Activated CD4-positive, alpha-beta T cell treated with anti-CD3 and anti-CD28 coated beads, Interleukin-2, amount 50 U/mL, for 48 hours (primary cell): ENCODE measurements around the gene TRABD.
"Not testable (repeated sequence)": the region's sequence is repeated elsewhere in the genome, so short reads cannot be mapped to it uniquely, and the experiment has no call there.

Experiments
- DNase-seq, 2 experiments: peaks; one replicate each; pipeline ENCODE4 v3.0.0-alpha.2; 2020

The TRABD gene, protein sequence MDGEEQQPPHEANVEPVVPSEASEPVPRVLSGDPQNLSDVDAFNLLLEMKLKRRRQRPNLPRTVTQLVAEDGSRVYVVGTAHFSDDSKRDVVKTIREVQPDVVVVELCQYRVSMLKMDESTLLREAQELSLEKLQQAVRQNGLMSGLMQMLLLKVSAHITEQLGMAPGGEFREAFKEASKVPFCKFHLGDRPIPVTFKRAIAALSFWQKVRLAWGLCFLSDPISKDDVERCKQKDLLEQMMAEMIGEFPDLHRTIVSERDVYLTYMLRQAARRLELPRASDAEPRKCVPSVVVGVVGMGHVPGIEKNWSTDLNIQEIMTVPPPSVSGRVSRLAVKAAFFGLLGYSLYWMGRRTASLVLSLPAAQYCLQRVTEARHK

DNA sequence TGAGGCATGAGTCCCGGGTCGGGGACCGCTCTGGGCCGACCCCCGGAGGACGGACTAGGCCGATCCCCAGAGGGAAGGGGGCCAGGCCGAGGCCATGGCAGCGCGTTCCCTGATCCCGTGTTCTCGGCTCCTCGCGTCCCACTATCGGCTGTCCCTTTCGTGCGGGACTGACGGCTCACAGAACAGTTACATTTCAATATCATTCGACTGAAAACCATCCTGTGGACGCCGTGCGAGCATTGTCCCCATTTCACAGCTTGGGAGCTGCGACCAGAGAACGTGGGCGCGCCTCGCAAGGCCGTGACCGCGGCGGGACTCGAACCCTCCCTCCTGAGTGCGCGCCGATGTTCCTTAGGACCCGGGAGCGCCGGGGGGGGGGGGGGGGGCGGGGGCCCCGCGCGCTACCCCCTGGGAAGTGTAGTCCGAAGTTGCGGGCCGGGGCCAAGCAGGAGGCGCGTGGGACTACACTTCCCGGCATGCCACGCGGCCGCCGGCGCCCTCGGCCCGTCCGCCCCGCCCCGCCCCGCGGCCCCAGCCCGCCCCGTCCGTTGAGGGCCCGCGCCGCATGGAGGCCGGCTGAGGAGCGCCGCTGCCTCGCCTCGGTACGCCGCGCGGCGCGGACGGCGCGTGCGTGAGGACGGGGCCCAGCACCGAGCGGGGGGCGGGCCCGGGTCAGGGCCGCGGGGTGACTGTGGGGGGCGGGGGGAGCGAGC lies at the start of gene TRABD:
Gene TRABD, plus strand, starts transcription at position 539 of the 713 bp plus-strand sequence. CDS start 7,148 bp downstream, outside the sequence.
- peak; percentile 85 to 86 for DNase-seq

DNA sequence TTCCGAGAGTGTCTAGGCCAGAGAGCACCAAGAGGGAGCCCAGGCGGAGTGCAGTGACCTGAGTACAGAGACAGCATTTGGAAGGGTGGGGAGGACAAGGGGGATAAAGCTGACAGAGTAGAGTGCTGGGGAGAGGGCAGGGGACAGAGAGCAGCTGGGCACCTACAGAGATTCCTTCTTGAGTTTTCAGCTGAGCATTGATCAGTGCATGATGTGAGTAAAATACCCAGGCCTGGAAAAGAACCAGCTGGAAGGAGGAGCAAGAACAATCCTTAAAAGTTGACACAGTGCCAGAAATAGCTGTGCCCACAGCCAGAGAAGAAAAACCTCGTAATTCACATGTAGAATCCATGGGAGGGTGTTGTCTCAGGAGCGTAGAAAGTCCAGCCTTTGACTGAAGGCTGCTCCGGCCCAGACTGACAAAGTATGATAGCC lies 49.1 kb upstream of the TRABD start:
- no peak for DNase-seq

DNA sequence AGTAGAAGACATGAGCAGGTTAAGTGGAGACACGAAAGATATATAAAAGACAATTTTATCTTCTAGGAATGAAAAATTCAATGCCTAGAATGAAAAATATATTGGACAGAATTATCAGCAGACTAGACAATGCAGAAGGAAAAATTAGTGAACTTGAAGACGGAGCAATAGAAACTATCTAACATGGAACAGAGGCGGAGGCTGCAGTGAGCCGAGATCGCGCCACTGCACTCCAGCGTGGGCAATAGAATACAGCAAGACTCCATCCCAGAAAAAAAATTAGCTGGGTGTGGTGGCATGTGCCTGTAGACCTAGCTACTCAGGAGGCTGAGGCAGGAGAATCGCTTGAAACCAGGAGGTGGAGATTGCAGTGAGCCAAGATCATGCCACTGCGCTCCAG lies 48.4 kb upstream of the TRABD start:
- DNase-seq, result not testable (repeated sequence)

DNA sequence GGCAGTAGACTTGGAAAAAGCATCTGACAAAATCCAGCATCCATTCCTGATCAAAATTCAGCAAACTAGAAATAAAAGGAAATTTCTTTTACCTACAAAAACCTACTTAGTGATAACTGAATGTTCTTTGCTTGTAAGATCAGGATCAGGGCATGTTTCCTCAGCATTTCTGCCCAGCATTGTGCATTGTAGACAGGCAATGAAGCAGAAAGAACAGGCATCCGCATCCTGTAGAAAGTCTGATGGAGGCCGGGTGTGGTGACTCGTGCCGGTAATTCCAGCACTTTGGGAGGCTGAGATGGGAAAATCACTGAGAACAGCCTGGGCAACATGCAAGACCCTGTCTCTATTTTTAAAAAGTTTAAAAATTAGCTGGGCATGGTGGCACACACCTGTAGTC lies 47.7 kb upstream of the TRABD start:
- DNase-seq, result no peak

DNA sequence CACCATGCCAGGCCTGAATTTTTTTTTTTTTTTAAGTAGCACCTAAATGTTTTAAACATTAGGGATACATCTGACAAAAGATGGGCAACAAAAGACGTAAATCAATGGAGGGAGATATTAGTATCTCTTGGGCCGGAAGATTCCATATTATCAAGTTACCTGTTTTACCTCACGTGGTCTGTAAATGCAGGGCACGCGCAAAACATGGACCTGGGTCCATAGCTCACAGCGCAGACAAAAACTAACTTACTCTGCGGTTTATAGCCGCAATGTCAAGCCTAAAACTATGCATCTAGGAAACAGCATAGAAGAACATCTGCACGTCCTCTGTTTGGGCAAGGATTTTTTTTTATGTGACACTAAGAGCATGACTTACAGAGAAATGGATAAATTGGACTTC lies 46.7 kb upstream of the TRABD start:
- DNase-seq, result no peak

DNA sequence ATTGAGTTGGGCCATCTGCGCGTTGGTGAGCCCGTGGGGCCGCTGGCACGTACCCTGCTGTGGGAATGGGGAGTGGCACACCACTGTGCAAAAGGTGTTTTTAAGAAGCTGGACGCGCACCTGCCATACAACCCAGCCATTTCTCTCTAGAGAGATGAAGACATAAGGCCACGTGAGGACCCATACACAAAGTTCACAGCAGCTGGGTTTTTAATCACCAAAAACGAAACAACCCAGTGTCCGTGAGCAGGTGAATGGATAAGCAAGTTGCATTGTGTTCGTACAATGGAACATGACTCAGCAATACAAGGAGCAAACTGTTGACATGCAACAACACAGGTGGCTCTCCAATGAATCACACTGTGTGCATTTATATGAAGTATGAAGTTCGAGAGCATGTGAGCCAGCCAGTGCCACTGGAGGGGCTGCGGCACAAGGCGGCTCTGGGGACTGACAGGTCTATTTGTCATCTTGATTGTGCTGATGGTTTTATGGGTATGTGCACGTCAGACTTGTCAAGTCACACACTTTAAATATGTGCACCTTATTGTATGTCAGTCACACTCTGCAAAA lies 45.8 kb upstream of the TRABD start:
- no peak for DNase-seq

DNA sequence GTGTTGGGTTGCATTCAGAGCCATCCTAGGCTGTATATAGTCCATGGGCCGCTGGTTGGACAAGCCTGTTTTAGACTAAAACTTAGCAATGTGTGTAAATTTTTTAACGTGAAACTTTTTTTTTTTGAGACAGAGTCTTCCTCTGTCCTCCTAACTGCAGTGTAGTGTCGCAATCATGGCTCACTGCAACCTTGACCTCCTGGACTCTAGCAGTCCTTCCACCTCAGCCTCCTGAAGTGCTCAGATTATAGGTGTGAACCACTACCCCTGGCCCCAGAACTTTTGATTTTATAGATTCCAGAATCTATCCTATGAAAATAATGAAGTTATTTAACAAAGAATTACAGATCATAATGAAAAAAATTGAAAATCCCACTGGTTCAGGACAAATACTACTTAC lies 45.1 kb upstream of the TRABD start:
- no peak for DNase-seq

DNA sequence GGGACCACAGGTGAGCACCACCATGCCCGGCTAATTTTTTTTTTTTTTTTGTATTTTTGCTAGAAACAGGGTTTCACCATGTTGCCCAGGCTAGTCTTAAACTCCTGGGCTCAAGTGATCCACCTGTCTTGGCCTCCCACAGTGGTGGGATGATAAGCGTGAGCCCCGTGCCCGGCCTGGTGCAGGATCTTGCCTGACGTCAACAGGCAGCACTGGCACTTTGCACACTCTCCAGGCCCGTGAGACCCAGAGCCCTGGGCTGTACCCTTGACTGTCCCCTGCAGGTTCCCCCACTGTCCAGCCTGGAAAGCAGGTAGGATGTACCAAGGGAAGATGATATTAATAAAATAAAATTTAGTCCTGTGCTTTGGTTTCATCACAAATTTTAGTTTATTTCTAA lies 44.3 kb upstream of the TRABD start:
- no peak for DNase-seq

DNA sequence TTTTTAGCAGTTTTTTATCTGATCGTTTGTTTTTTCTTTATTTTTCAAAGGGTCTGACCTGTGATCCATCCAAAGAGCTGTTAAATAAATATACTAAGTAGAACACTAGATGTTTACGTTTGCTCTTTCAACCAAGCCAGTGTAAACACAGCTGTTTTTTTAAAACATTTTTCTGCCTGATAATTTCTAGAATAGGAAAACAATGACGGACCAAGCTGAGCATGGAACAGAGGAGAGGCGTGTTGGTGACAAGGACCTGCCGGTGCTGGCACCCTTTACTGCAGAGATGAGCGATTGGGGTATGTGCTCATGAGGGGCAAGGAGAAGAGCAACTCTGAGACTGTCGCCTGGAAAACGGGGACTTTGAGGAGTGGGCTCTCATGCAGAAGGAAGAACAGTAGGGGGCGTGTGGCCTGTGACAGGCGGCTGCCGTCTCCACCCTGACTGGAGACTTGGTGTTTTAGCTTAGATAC lies 43.8 kb upstream of the TRABD start:
- no peak for DNase-seq

DNA sequence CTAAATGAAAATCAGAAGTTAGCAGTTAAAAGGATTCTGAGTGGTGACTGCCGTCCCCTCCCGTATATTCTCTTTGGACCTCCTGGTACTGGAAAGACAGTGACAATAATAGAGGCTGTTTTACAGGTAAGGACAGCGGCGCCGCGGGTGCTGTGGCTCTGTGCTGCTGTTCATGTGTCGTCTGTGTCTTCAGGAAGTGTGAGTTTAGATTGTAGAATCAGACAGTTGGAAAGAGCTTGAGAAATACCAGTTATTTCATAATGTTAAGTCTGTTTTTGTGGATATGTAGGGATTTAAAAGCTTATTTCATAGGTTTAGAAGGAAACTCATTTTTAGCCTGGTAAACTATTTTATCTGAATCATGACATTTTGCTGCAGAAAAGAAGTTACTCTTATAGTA lies 42.6 kb upstream of the TRABD start:
- no peak for DNase-seq

DNA sequence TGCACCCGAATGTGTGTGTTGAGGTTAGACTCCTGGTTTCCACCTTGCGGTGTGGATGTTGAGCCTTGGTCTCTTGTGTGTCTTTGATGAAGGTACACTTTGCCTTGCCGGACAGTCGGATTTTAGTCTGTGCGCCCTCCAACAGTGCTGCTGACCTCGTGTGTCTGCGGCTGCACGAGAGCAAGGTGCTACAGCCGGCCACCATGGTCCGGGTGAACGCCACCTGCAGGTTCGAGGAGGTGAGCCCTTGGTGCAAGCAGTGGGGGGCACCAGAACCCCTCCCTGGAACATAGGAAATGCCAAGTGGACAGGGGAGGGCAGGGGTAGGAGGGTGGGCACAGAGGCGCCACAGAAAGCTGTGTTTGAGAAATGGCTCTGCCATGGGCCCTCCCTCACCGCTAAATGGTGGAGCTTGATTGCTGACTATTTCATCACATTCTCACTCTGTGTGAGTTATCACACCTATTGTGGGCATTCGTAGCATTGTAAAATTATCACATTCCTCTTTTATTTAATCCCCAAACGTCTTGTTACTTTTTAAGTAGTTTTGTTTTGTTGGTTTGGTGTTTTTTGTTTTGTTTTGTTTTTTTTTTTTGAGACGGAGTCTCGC lies 41.6 kb upstream of the TRABD start:
- DNase-seq, result no peak

DNA sequence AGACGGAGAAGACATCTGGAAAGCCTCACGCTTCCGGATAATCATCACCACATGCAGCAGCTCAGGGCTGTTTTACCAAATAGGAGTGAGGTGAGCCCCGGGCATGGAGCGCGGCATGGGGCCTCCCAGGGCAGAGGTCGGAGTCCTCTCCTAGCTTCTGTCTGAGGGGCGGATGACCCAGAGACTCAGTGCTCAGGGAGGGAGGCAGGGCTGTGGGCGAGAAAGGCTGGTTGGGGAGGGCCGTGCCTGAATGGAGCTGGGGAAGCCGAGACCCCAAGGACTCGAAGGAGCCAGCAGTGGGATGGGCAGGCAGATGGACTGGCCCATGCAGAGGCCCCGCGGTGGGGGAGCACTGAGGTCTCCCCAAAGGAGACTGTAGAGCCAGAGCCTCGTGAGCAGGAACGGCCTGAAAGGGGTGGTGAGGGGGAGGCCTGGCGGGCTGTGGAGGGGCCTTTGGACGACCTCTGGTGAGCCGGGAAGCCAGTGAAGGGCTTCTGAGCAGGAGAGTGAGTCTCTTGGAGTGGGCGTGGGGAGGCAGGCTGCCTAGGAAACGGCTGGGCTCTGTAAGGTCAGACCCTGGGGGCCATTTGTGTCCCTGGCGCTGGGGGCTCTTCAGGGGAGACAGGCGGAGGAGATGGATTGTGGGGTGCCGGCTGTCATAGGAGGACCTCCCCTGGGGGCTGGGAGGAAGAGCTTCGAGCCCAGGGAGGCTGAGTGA lies 39.8 kb upstream of the TRABD start:
- no peak for DNase-seq

DNA sequence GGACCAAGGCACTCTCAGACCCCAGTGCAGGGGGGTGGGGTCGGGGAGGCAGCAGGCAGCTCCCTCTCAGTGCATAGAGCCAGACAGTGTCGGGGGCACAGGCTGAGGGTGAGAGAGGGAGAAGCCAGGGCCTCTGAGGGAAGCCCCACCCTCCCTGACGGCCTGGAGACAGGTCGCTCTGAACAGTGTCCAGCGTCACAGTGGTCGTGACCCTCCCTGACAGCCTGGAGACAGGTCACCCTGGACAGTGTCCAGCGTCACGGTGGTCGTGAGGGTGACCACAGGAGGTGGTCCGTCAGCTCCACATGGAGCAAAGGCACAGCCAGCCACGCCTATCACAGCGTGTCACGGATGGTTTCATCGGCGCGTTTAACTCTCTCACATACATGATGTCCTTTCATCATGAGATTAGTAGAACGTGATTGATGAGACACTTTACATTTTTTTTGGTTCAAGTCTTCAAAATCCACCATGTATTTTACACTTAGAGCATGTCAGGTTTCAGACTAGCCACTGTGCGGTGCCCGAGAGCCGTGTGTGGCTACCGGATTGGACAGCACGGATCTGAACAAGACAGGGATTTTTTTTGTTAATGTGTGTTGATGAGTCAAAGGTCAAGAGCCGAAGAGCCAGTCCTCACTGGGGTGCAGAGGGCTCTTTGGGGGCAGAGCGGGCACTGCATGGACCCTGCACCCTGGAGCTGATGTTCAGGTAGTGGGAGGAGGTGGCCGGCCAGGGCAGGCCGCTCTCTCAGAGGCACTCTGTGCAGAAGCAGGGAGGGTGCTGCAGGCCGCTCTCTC lies 39.1 kb upstream of the TRABD start:
- no peak for DNase-seq

DNA sequence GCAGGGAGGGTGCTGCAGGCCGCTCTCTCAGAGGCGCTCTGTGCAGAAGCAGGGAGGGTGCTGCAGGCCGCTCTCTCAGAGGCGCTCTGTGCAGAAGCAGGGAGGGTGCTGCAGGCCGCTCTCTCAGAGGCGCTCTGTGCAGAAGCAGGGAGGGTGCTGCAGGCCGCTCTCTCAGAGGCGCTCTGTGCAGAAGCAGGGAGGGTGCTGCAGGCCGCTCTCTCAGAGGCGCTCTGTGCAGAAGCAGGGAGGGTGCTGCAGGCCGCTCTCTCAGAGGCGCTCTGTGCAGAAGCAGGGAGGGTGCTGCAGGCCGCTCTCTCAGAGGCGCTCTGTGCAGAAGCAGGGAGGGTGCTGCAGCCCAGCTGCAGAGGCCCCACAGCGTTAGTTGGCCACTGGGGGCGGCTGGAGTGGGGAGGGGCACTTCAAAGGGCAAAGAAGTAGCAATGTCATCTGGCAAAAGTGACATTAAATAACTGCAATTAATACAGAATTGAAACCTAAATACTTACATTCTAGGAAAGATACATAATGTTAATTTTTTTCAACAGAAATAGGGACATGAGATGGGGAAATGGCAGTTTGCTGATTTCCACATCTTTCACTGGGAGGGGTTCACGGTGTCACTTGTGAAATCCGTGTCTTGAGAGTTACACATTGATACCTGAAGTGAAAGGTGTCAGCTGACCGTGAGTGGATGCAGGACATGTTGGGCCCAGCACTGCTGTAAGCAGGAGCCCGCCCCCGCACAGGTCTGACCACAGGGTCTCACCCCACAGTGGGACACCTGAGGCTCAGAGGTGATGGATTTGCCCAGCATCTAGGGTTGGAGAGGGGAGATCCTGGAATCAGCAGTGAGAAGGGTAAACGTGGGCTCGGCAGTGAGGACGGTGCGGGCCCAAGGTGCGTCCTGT lies 38.2 kb upstream of the TRABD start:
- not testable (repeated sequence) for DNase-seq

DNA sequence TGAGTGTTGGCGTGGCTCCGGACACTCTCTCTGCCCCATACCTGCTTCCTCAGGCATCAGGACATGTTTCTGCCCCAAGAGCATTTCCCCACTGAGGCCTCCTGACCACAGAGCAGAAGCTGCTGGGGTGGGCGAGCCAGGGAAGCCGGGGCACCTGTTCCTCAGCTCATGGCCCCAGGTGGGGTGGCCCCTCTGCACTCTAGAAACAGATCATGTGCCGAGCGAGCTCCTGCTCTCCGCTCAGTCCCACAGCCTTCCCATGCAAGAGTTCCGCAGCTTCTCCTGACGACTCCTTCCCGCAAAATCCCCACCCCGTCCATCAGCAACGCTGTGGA lies 37.6 kb upstream of the TRABD start:
- DNase-seq, result no peak

DNA sequence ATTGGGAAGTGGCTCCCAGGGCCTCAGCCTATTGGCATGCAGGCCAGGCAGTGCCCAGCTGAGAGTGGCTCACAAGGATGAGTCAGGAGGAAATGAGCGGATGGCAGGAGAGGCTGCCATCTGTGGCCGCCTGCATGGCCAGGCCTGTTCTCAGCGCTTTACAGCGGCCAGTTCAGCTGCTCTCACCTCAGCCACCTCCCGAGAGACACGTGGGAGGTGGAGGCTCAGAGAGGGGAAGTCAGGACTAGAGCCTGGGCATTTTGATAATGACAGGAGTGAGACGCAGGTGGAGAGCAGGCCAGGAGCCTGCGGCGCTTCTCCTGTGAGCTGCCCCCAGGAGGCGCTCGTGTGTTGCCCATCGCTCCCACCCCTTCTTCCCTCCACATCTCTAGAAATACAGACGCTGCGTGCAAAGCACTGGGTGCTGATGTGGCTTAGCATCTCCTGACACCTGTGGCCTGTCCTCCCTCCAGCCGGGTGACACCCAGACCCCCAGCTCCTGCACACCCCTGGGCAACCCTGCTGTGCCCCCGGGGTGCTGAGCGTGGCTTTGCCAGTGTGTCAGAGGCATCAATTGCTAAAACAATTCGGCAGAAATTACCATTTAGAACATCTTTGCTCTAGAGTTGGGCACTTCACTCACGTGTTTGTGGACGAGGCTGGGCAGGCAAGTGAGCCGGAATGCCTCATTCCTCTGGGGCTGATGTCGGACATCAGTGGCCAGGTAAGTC lies 36.6 kb upstream of the TRABD start:
- DNase-seq, result peak; percentile 75 to 77

DNA sequence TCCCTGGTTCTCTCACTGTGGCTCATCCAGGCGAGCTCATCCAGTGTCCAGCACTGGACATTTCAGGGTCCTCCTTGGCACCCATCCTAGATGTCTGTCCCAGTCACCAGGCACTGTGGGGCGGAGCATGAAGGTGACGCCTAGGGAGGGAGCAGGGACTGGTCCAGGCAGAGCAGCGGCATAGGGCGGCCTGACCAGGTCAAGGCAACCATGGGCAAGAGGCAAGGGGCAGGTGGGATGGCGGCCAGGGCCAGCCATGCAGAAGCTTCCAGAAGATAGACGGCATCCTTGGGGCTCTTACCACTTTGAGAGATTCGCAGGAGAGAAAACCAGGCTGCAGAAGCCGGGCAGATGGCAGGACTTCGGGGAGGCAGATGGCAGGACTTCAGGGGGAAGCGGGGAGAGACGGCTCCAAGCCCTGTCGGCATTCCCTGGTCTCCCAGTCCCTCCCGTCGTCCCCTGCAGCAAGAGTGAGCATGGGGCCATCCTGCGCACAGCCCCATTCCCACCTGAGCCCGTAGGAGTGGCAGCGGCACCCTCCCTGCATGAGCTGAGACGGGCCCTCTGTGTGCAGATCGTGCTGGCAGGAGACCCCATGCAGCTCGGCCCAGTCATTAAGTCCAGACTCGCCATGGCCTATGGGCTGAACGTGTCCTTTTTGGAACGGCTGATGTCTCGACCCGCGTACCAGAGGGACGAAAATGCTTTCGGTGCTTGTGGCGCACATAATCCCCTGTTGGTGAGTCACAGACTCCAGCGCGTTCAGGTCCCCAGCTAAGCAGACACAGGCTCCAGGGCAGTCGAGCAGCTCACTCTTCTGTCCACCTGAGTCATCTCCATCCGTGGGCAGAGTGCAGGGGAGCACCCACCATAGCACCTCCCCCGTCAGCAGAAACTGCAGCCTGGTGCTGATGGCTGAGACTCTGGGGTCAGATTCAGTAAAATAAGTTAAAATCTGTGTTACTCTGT lies 35.3 kb upstream of the TRABD start:
- DNase-seq, result no peak

DNA sequence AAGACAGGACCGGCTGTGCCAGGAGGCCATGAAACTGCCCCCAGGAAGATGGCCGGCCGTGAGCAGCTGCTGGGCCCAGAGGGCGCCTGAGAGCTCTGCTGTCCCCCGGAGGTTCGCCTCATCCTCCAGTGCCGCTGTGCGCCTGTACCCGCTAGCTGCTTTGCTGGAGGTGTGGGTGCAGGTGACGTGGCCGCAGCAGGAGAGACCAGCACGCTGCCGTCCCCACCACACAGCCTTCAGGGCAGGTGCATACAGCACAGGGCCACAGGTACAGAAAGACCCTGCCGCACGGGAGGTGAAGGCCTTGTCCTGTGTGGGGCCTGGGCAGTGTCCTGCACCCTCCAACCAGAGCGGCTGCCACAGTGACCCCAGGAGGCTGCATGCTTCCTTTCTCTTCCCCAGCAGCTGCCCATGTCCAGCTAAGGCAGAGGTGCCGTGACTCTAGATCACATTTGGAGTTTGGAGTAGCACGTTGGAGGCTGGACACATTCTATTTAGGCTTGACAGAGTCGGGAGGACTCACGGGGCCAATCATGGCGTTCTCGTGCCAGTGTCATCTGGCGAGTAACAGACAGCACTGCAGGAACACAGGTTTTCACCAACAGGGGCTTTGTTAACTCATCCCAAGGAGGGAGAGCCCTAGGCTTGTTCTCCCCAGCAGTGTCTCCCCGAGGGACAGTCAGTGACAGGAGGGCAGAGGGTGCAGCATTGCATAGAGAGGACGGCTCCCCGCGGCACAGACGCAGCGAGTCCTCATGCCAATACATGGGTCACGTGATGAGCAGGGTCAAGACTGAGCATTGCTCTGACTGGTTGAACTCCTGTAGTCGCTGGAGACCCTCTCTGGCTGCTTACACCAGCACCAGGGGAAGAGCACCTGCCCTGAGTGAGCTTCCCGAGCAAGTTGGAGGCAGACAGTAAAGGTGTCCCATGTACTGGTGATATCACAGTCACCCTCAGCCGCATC lies 33.9 kb upstream of the TRABD start:
- no peak for DNase-seq
